Stimulated activated CD4-positive, alpha-beta T cell treated with anti-CD3 and anti-CD28 coated beads, Interleukin-2, amount 100 ng/mL, for 4 hours (primary cell): ENCODE measurements around the gene MESP2.

ENCODE experiments used
- DNase-seq: peaks from one replicate; pipeline ENCODE4 v3.0.0-alpha.2; 2020; ENCODE audit warnings: low read depth

The MESP2 gene

GRCh38 chr15:89817701-89818280 is 41.7 kb downstream of the MESP2 start:
- DNase-seq: no peak

- no peak for DNase-seq
Measured at GRCh38 chr15:89818287-89818686, 42.2 kb downstream of the MESP2 start.

- DNase-seq: no peak
Measured at GRCh38 chr15:89820666-89821611, 44.8 kb downstream of the MESP2 start.

- no peak for DNase-seq
Measured at GRCh38 chr15:89822026-89822425, 45.9 kb downstream of the MESP2 start.

- DNase-seq: no peak
Measured at GRCh38 chr15:89822611-89822950, 46.4 kb downstream of the MESP2 start.

- DNase-seq: no peak
Measured at GRCh38 chr15:89822951-89823711, 47.0 kb downstream of the MESP2 start.

GRCh38 chr15:89823836-89824606 is 47.9 kb downstream of the MESP2 start:
- no peak for DNase-seq

- DNase-seq: no peak
Measured at GRCh38 chr15:89824607-89824867, 48.4 kb downstream of the MESP2 start.

- no peak for DNase-seq
Measured at GRCh38 chr15:89825271-89825940, 49.3 kb downstream of the MESP2 start.

- no peak for DNase-seq
Measured at GRCh38 chr15:89826671-89827655, 50.8 kb downstream of the MESP2 start.

- DNase-seq: no peak
Measured at GRCh38 chr15:89827829-89828228, 51.7 kb downstream of the MESP2 start.
